Stomach (tissue), 4 donors: ENCODE results near the gene TMIE.

Experiments used
- CTCF ChIP-seq, 7 experiments: fragments of 450-650 bp in 4 of 7; fragments of 200-600 bp in 3 of 7; sonication (generic) in 3 of 7; IDR thresholded peaks; one replicate each; pipeline ENCODE4 v1.5.1; 2016 to 2019; ENCODE audit warnings: antibody characterized with exemption in 7 of 7, control low read depth in 2 of 7, mild to moderate bottlenecking in 1 of 7
- EP300 ChIP-seq: sonication (generic); formaldehyde crosslinking; IDR thresholded peaks from one replicate; pipeline ENCODE4 v1.6.1; 2017; ENCODE audit warnings: antibody characterized with exemption
- POLR2A ChIP-seq, 4 donors: fragments of 450-650 bp; IDR thresholded peaks; one replicate each; pipeline ENCODE4 v1.6.1; 2016; ENCODE audit warnings: antibody characterized with exemption in 4 of 4, control low read depth in 2 of 4, mild to moderate bottlenecking in 1 of 4, moderate library complexity in 1 of 4

- TF ChIP-seq CTCF (IDR thresholded peaks at IDR 0.05) (no peak), POLR2A (IDR thresholded peaks at IDR 0.05) (no peak), EP300 (no peak)
Measured at GRCh38 chr3:46724424-46724823, 23.2 kb downstream of the TMIE start.
